K562 (cell line): ENCODE measurements around the gene SEPTIN6. TPM values are rescaled to one million over a fixed set of nuclear protein-coding genes. Genes with fewer than 3 reads are reported as not detected.

Experiments
- FOXA3 ChIP-seq, 2 experiments: fragments of 450-650 bp in 1 of 2; sonication (generic) in 1 of 2; formaldehyde crosslinking; IDR thresholded peaks in 1 of 2; conservative IDR thresholded peaks in 1 of 2; 2 replicates each; pipeline versions ENCODE4 v1.4.0 to v1.8.0; 2020 to 2022; ENCODE audit warnings: mild to moderate bottlenecking in 2 of 2, missing genetic modification reagents in 1 of 2
- HDAC1 ChIP-seq, 2 experiments: fragments of 450-650 bp; IDR thresholded peaks; 2 replicates each; pipeline ENCODE4 v1.6.1; 2016 to 2017; ENCODE audit warnings: inconsistent platforms in 1 of 2, mild to moderate bottlenecking in 1 of 2, moderate library complexity in 1 of 2
- IFI16 ChIP-seq: fragments of 250-450 bp; sonication (Bioruptor Pico); IDR thresholded peaks from 2 replicates; pipeline ENCODE4 v2.1.2; 2022; ENCODE audit warnings: mild to moderate bottlenecking, inconsistent platforms
- TAL1 ChIP-seq: fragments of 450-650 bp; IDR thresholded peaks from 2 replicates; pipeline ENCODE4 v1.6.1; 2016; ENCODE audit warnings: mild to moderate bottlenecking
- polyA plus RNA-seq, 8 experiments: library from polyadenylated mRNA; depleted of rRNA in 4 of 8; stranded (reverse) in 5 of 8; unstranded in 3 of 8; fragments of >200 nt; fragmentation: Nextera tagmentation in 2 of 8; fragmentation: Illumina TruSeq in 1 of 8; extraction: Ambion mirVana in 2 of 8; extraction: Trizol in 1 of 8; gene quantifications; 2 replicates each; pipeline versions ENCODE4 v1.2.1 to v1.2.3, GENCODE V29; 2011 to 2014; ENCODE audit warnings: inconsistent platforms in 1 of 8, missing spikeins in 1 of 8
- total RNA-seq, 7 experiments: library from RNA; depleted of rRNA in 6 of 7; stranded (reverse); fragments of >200 nt in 6 of 7; fragmentation: Illumina TruSeq in 2 of 7; extraction: Trizol in 2 of 7; gene quantifications; 2 replicates each; pipeline versions ENCODE4 v1.2.1 to v1.2.3, GENCODE V29; 2011 to 2021; ENCODE audit warnings: low replicate concordance in 1 of 7
- TF ChIP-seq, protein P1 (sequence below): fragments of 450-650 bp; IDR thresholded peaks from 2 replicates; pipeline ENCODE4 v1.6.1; 2016; ENCODE audit warnings: mild to moderate bottlenecking, moderate library complexity
- TF ChIP-seq, protein P2 (sequence below): fragments of 250-450 bp; sonication (Bioruptor Pico); IDR thresholded peaks from 2 replicates; pipeline ENCODE4 v1.5.0; 2021; ENCODE audit warnings: mild to moderate bottlenecking, moderate library complexity
- TF ChIP-seq, protein P3 (sequence below): fragments of 200-400 bp; formaldehyde crosslinking; IDR thresholded peaks from 2 replicates; pipeline ENCODE4 v1.6.1; 2017; ENCODE audit warnings: mild to moderate bottlenecking, low read depth, low read length, moderate library complexity

Gene SEPTIN6
- total and polyA plus RNA-seq, 9 of the 15 experiments (the other 6 are each of a cell fraction or from before 2014, with no cell fraction given): 8.4 to 67.0 (median 37.8) TPM

DNA sequence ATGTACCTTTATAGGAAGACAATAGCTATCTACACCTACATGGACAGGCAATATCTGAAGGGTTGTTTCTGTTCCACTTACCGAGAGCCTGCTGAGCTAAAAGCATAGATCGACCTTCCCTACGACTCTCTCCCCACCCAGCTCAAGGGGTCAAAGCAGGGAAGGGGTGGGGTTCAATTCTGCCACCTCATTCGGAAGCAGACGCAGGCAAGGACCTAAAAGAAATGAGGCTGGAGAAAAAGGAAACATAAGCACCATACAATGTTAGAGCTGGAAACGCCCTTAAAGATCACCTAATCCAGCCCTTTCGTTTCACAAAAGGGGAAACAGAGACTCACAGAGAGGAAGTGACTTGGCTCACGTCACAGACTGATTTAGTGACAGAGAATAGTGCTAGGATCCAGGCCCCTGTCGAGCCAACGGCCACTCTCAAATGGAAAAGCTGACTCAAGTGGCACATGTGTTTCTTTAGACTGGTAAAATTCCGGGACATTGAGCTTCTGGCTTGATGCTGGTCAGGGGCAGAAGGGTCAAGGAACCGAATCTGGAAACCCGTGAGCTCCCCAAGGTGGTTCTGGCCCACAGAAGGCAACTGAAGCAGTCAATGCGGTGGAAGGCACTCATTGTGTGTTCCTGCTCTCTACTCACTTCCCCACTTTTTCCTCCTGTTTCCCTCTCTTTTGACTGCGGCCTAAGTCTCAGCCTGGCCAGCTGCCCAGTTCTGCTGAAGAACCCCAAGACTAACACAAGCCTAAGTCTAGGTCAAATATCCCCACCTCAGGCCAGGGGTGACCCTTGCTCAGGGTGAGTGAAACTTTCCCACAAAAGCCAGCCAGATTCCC lies 7.5 kb downstream of the SEPTIN6 start (continued):
- TF ChIP-seq, protein P1, sequence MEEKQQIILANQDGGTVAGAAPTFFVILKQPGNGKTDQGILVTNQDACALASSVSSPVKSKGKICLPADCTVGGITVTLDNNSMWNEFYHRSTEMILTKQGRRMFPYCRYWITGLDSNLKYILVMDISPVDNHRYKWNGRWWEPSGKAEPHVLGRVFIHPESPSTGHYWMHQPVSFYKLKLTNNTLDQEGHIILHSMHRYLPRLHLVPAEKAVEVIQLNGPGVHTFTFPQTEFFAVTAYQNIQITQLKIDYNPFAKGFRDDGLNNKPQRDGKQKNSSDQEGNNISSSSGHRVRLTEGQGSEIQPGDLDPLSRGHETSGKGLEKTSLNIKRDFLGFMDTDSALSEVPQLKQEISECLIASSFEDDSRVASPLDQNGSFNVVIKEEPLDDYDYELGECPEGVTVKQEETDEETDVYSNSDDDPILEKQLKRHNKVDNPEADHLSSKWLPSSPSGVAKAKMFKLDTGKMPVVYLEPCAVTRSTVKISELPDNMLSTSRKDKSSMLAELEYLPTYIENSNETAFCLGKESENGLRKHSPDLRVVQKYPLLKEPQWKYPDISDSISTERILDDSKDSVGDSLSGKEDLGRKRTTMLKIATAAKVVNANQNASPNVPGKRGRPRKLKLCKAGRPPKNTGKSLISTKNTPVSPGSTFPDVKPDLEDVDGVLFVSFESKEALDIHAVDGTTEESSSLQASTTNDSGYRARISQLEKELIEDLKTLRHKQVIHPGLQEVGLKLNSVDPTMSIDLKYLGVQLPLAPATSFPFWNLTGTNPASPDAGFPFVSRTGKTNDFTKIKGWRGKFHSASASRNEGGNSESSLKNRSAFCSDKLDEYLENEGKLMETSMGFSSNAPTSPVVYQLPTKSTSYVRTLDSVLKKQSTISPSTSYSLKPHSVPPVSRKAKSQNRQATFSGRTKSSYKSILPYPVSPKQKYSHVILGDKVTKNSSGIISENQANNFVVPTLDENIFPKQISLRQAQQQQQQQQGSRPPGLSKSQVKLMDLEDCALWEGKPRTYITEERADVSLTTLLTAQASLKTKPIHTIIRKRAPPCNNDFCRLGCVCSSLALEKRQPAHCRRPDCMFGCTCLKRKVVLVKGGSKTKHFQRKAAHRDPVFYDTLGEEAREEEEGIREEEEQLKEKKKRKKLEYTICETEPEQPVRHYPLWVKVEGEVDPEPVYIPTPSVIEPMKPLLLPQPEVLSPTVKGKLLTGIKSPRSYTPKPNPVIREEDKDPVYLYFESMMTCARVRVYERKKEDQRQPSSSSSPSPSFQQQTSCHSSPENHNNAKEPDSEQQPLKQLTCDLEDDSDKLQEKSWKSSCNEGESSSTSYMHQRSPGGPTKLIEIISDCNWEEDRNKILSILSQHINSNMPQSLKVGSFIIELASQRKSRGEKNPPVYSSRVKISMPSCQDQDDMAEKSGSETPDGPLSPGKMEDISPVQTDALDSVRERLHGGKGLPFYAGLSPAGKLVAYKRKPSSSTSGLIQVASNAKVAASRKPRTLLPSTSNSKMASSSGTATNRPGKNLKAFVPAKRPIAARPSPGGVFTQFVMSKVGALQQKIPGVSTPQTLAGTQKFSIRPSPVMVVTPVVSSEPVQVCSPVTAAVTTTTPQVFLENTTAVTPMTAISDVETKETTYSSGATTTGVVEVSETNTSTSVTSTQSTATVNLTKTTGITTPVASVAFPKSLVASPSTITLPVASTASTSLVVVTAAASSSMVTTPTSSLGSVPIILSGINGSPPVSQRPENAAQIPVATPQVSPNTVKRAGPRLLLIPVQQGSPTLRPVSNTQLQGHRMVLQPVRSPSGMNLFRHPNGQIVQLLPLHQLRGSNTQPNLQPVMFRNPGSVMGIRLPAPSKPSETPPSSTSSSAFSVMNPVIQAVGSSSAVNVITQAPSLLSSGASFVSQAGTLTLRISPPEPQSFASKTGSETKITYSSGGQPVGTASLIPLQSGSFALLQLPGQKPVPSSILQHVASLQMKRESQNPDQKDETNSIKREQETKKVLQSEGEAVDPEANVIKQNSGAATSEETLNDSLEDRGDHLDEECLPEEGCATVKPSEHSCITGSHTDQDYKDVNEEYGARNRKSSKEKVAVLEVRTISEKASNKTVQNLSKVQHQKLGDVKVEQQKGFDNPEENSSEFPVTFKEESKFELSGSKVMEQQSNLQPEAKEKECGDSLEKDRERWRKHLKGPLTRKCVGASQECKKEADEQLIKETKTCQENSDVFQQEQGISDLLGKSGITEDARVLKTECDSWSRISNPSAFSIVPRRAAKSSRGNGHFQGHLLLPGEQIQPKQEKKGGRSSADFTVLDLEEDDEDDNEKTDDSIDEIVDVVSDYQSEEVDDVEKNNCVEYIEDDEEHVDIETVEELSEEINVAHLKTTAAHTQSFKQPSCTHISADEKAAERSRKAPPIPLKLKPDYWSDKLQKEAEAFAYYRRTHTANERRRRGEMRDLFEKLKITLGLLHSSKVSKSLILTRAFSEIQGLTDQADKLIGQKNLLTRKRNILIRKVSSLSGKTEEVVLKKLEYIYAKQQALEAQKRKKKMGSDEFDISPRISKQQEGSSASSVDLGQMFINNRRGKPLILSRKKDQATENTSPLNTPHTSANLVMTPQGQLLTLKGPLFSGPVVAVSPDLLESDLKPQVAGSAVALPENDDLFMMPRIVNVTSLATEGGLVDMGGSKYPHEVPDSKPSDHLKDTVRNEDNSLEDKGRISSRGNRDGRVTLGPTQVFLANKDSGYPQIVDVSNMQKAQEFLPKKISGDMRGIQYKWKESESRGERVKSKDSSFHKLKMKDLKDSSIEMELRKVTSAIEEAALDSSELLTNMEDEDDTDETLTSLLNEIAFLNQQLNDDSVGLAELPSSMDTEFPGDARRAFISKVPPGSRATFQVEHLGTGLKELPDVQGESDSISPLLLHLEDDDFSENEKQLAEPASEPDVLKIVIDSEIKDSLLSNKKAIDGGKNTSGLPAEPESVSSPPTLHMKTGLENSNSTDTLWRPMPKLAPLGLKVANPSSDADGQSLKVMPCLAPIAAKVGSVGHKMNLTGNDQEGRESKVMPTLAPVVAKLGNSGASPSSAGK: peak; percentile 50
- no peak for TF ChIP-seq FOXA3 (CRISPR knock-in tag; conservative IDR thresholded peaks at IDR 0.05 in 1 of 2, IDR thresholded peaks at IDR 0.05 in 1 of 2)
- TF ChIP-seq, protein P2, sequence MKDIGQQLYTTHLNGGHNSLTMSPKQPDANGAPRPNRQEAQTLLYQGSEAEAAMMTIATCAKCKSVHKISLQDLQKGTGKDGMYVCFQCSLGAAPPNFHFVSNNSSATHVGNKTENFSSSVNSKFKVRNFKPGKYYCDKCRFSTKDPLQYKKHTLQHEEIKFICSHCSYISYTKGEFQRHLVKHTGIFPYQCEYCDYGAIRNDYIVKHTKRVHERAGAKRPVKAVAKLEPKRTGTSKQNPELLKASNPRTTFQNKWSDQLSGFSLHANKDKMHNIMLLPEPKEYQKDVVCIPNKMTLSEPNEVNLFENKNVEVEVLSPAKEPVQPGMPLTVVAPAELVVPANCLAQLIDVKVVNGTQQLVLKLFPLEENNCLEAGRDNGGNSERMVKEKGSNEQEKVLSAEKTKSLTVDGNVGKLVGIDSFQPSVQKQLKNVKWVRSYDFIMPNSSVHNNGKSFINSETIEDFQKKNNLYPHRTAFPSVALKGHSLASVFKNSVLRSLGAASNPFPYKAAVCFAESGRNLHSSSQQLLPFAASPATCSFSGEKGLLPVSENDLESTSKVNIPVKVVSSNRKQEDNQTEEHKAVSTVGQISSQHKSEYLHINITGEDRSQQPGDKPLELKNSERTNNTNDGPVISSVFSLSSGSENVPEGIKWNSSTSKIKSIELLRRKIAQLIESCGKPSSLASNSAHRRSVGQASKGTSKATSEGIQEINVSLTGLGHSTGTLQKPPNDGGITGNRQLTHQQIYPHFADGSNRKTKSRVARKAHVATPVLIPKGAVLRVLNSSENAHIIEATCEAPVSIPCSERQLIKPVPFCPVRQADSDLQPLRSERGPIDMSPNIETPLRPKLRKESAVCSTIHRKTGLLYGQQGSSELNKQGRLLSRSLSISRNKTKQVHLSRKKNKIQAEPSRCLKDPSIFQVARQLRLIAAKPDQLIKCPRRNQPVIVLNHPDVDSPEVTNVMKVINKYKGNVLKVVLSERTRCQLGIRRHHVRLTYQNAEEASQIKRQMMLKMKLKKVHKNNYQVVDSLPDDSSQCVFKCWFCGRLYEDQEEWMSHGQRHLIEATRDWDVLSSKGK: no peak
- TF ChIP-seq TAL1: no peak
- TF ChIP-seq, protein P3, sequence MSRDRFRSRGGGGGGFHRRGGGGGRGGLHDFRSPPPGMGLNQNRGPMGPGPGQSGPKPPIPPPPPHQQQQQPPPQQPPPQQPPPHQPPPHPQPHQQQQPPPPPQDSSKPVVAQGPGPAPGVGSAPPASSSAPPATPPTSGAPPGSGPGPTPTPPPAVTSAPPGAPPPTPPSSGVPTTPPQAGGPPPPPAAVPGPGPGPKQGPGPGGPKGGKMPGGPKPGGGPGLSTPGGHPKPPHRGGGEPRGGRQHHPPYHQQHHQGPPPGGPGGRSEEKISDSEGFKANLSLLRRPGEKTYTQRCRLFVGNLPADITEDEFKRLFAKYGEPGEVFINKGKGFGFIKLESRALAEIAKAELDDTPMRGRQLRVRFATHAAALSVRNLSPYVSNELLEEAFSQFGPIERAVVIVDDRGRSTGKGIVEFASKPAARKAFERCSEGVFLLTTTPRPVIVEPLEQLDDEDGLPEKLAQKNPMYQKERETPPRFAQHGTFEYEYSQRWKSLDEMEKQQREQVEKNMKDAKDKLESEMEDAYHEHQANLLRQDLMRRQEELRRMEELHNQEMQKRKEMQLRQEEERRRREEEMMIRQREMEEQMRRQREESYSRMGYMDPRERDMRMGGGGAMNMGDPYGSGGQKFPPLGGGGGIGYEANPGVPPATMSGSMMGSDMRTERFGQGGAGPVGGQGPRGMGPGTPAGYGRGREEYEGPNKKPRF: no peak
- no peak for TF ChIP-seq HDAC1 (IDR thresholded peaks at IDR 0.05)
- no peak for TF ChIP-seq IFI16 (CRISPR knock-in tag)
